DOHH2 (cell line): ENCODE data around the gene WDR91.

Source experiments
- H3F3A ChIP-seq: fragments of 200-600 bp; sonication (generic), shearing (Covaris generic); 2 replicates; pipeline ENCODE4 v1.6.0; 2016; ENCODE audit warnings: antibody characterized with exemption, mild to moderate bottlenecking; ENCODE audit not compliant: control insufficient read depth, insufficient read depth
- H3K27ac ChIP-seq: fragments of 200-600 bp; sonication (generic); 2 replicates; pipeline ENCODE4 v1.5.1; 2014; ENCODE audit warnings: low read depth, mild to moderate bottlenecking, low read length, moderate library complexity
- H3K27me3 ChIP-seq: fragments of 200-600 bp; sonication (generic); 2 replicates; pipeline ENCODE4 v1.6.1; 2014; ENCODE audit warnings: mild to moderate bottlenecking, low read length, mixed read lengths; ENCODE audit not compliant: control insufficient read depth
- H3K36me3 ChIP-seq: fragments of 200-600 bp; sonication (generic); 2 replicates; pipeline ENCODE4 v1.6.1; 2014; ENCODE audit warnings: mild to moderate bottlenecking, low read length, moderate library complexity, mixed read lengths; ENCODE audit not compliant: control insufficient read depth
- H3K4me1 ChIP-seq: fragments of 200-600 bp; sonication (generic); 2 replicates; pipeline ENCODE4 v1.6.1; 2014; ENCODE audit warnings: mild to moderate bottlenecking, low read length, mixed read lengths; ENCODE audit not compliant: control insufficient read depth
- H3K4me2 ChIP-seq: fragments of 200-600 bp; sonication (generic); 2 replicates; pipeline ENCODE4 v1.6.0; 2014; ENCODE audit warnings: mild to moderate bottlenecking, low read length, moderate library complexity
- H3K4me3 ChIP-seq: fragments of 200-600 bp; sonication (generic); 2 replicates; pipeline ENCODE4 v1.5.1; 2014; ENCODE audit warnings: mild to moderate bottlenecking, low read length, mixed read lengths
- H3K79me2 ChIP-seq: fragments of 200-600 bp; sonication (generic); 2 replicates; pipeline ENCODE4 v1.6.1; 2014; ENCODE audit warnings: mild to moderate bottlenecking, low read length, mixed read lengths; ENCODE audit not compliant: control insufficient read depth
- H3K9me2 ChIP-seq: fragments of 200-600 bp; sonication (generic); replicated peaks from 2 replicates; pipeline ENCODE4 v1.6.1; 2014; ENCODE audit warnings: mild to moderate bottlenecking, low read length, mixed read lengths; ENCODE audit not compliant: control insufficient read depth
- H3K9me3 ChIP-seq: fragments of 200-600 bp; sonication (generic); 2 replicates; pipeline ENCODE4 v1.6.1; 2014; ENCODE audit warnings: antibody characterized with exemption, low read length, mixed read lengths; ENCODE audit not compliant: control insufficient read depth, insufficient read depth
- H4K20me1 ChIP-seq: fragments of 200-600 bp; sonication (generic); 2 replicates; pipeline ENCODE4 v1.6.0; 2014; ENCODE audit warnings: low read depth, mild to moderate bottlenecking, antibody characterized with exemption, low read length, moderate library complexity; ENCODE audit not compliant: control insufficient read depth, insufficient read depth
- EZH2phosphoT487 ChIP-seq: fragments of 200-600 bp; sonication (generic); IDR thresholded peaks from 2 replicates; pipeline ENCODE4 v1.6.1; 2017; ENCODE audit warnings: borderline replicate concordance, mild to moderate bottlenecking, antibody characterized with exemption, low read length, moderate library complexity, mixed read lengths
- TF ChIP-seq, protein P1 (sequence below): fragments of 200-600 bp; sonication (generic); IDR thresholded peaks from one replicate; pipeline ENCODE4 v1.5.1; 2014; ENCODE audit warnings: antibody characterized with exemption, mild to moderate bottlenecking, low read depth, low read length; ENCODE audit not compliant: poor library complexity, severe bottlenecking

The WDR91 gene

GRCh38 chr7:135152442-135152841 lies 58.9 kb downstream of the WDR91 start:
- Histone ChIP-seq H3K4me3 (no peak overlapping the region), H3K27ac (no peak overlapping the region), H4K20me1 (no peaks in the 10 kb centered on the region), H3K4me1 (peaks cover 14% of the 10 kb centered on the region), H3K79me2 (no peaks in the 10 kb centered on the region), H3K27me3 (no peaks in the 10 kb centered on the region), H3K9me2 (no peaks in the 10 kb centered on the region), H3F3A (no peaks in the 10 kb centered on the region), H3K36me3 (no peaks in the 10 kb centered on the region), H3K9me3 (peaks cover 20% of the 10 kb centered on the region), H3K4me2 (no peak overlapping the region)
- TF ChIP-seq, protein P1, sequence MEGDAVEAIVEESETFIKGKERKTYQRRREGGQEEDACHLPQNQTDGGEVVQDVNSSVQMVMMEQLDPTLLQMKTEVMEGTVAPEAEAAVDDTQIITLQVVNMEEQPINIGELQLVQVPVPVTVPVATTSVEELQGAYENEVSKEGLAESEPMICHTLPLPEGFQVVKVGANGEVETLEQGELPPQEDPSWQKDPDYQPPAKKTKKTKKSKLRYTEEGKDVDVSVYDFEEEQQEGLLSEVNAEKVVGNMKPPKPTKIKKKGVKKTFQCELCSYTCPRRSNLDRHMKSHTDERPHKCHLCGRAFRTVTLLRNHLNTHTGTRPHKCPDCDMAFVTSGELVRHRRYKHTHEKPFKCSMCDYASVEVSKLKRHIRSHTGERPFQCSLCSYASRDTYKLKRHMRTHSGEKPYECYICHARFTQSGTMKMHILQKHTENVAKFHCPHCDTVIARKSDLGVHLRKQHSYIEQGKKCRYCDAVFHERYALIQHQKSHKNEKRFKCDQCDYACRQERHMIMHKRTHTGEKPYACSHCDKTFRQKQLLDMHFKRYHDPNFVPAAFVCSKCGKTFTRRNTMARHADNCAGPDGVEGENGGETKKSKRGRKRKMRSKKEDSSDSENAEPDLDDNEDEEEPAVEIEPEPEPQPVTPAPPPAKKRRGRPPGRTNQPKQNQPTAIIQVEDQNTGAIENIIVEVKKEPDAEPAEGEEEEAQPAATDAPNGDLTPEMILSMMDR: no peak
- no peak for TF ChIP-seq EZH2phosphoT487

DNA sequence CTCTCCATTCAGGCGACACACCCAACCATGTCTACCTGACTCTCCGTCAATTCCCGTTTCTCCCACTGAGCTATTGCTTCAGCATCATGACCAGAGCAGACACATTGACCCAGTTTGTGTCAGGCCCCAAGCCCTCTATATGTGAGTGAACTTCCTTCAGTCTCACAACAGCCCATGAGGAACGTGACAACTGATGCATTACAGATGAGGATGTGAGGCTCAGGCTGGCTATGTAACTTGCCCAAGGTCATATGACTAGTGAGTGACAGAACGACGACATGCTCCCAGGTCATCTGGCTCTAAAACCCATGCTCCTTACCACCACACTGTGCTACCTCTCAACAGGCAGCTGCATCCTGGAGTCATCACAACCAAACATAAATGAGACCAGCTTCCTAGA lies 59.8 kb downstream of the WDR91 start:
- Histone ChIP-seq H3K36me3 (no peaks in the 10 kb centered on the region), H4K20me1 (no peaks in the 10 kb centered on the region), H3K9me3 (peaks cover 12% of the 10 kb centered on the region; the same call in 1 of the 2 replicates), H3K79me2 (no peaks in the 10 kb centered on the region), H3K4me3 (no peak overlapping the region), H3K4me1 (peaks cover 20% of the 10 kb centered on the region), H3K4me2 (no peak overlapping the region), H3K27ac (no peak overlapping the region), H3K27me3 (no peaks in the 10 kb centered on the region), H3K9me2 (no peaks in the 10 kb centered on the region), H3F3A (no peaks in the 10 kb centered on the region)
- TF ChIP-seq, protein P1: no peak
- no peak for TF ChIP-seq EZH2phosphoT487

DNA sequence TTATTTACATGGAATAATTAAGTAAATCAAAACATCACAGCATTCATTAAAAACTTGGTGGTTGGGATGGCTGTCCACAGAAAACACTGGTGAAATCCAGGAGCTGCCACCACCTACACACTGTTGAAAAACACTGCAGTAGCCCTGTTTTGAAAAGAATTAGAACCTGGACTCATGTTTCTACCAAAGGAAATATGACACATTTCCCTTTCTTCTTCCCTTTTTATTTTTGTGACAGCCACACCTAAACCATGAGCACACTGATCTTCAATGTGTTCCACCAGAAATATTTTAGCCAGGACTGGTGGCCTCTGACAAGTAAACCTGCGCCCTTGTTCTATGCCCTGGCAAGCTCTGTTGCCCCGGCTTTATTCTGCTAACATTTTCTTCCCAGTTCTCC lies 60.2 kb downstream of the WDR91 start:
- TF ChIP-seq EZH2phosphoT487: no peak
- TF ChIP-seq, protein P1: no peak
- Histone ChIP-seq H3K9me3 (peaks cover 8% of the 10 kb centered on the region; the same call in 1 of the 2 replicates), H3K27ac (no peak overlapping the region), H4K20me1 (no peaks in the 10 kb centered on the region), H3K27me3 (no peaks in the 10 kb centered on the region), H3K79me2 (no peaks in the 10 kb centered on the region), H3K36me3 (no peaks in the 10 kb centered on the region), H3K4me2 (no peak overlapping the region), H3K4me3 (no peak overlapping the region), H3F3A (no peaks in the 10 kb centered on the region), H3K9me2 (no peaks in the 10 kb centered on the region), H3K4me1 (peaks cover 20% of the 10 kb centered on the region)
